Keratinocyte (primary cell): Measurements from ENCODE around the gene PTRH1. TPM values are rescaled to one million over a fixed set of nuclear protein-coding genes. Genes with fewer than 3 reads are reported as not detected.

Experiments
- DNase-seq: peaks from one replicate; pipeline ENCODE4 v3.0.0-alpha.2; 2011; ENCODE audit warnings: low read depth, missing footprints, low spot score
- FAIRE-seq: peaks from 2 replicates; lab custom pipeline; 2011; peaks lifted over from hg19 to GRCh38; lab: Jason Lieb, UNC
- H2AFZ ChIP-seq: 2 replicates; pipeline ENCODE4 v1.6.0; 2012; ENCODE audit warnings: low read length, control low read depth, inconsistent platforms; ENCODE audit not compliant: control insufficient read depth
- H3K27ac ChIP-seq: 2 replicates; pipeline ENCODE4 v1.5.1; 2011; ENCODE audit warnings: low read length; ENCODE audit not compliant: control insufficient read depth, insufficient read depth
- H3K27me3 ChIP-seq: 3 replicates; pipeline ENCODE4 v1.6.0; 2011; ENCODE audit warnings: low read length; ENCODE audit not compliant: control insufficient read depth, insufficient read depth; ENCODE audit errors: extremely low read depth
- H3K36me3 ChIP-seq, 2 experiments: 2 replicates in 1 of 2; 3 replicates in 1 of 2; pipeline ENCODE4 v1.5.1; 2011; ENCODE audit warnings: low read length in 2 of 2, mild to moderate bottlenecking in 1 of 2; ENCODE audit not compliant: control insufficient read depth in 2 of 2, insufficient read depth in 2 of 2; ENCODE audit errors: extremely low read depth in 1 of 2
- H3K4me1 ChIP-seq: 3 replicates; pipeline ENCODE4 v1.5.1; 2011; ENCODE audit warnings: low read length; ENCODE audit not compliant: control insufficient read depth, insufficient read depth; ENCODE audit errors: extremely low read depth
- H3K4me2 ChIP-seq: 3 replicates; pipeline ENCODE4 v1.6.0; 2011; ENCODE audit warnings: low read depth, low read length; ENCODE audit not compliant: control insufficient read depth, insufficient read depth; ENCODE audit errors: extremely low read depth
- H3K4me3 ChIP-seq, 3 experiments: fragments of 200-600 bp in 1 of 3; sonication (generic) in 1 of 3; 2 replicates in 2 of 3; 3 replicates in 1 of 3; pipeline ENCODE4 v1.5.1; 2011 to 2016; ENCODE audit warnings: low read length in 3 of 3, mild to moderate bottlenecking in 3 of 3, control low read depth in 2 of 3, inconsistent platforms in 1 of 3, low read depth in 1 of 3, mixed read lengths in 1 of 3, mixed run types in 1 of 3, moderate library complexity in 1 of 3; ENCODE audit not compliant: control insufficient read depth in 2 of 3, insufficient read depth in 2 of 3; ENCODE audit errors: extremely low read depth in 1 of 3
- H3K79me2 ChIP-seq: 2 replicates; pipeline ENCODE4 v1.6.0; 2012; ENCODE audit warnings: low read length; ENCODE audit not compliant: control insufficient read depth, insufficient read depth
- H3K9ac ChIP-seq: 3 replicates; pipeline ENCODE4 v1.6.0; 2011; ENCODE audit warnings: low read length; ENCODE audit not compliant: control insufficient read depth, insufficient read depth; ENCODE audit errors: extremely low read depth
- H3K9me1 ChIP-seq: 3 replicates; pipeline ENCODE4 v1.6.0; 2011; ENCODE audit warnings: low read length; ENCODE audit not compliant: control insufficient read depth, insufficient read depth; ENCODE audit errors: extremely low read depth
- H3K9me3 ChIP-seq: 2 replicates; pipeline ENCODE4 v1.5.1; 2012; ENCODE audit warnings: low read depth, low read length; ENCODE audit not compliant: control insufficient read depth
- H4K20me1 ChIP-seq: 3 replicates; pipeline ENCODE4 v1.6.0; 2011; ENCODE audit warnings: low read length; ENCODE audit not compliant: control insufficient read depth, insufficient read depth; ENCODE audit errors: extremely low read depth
- EZH2 ChIP-seq: IDR thresholded peaks from one replicate; pipeline ENCODE4 v1.6.1; 2012; ENCODE audit warnings: inconsistent platforms, mild to moderate bottlenecking, low read length, moderate library complexity
- dilution Hi-C: fragments of 300-500 bp; cut with MboI; formaldehyde crosslinking; loops from one replicate; pipeline ENCODE4 v1.7.0; 2020; ENCODE audit warnings: low sequenced_read_pairs; ENCODE audit not compliant: extremely low pct_ligation_motif_present
- polyA plus RNA-seq, 5 experiments: library from polyadenylated mRNA; depleted of rRNA in 3 of 5; stranded (reverse) in 3 of 5; stranded (forward) in 1 of 5; unstranded in 1 of 5; fragments of >200 nt; gene quantifications; 1 replicate in 1 of 5; 2 replicates in 3 of 5; 3 replicates in 1 of 5; pipeline versions ENCODE4 v1.2.1 to v1.2.3, GENCODE V29; 2011 to 2012; ENCODE audit warnings: missing spikeins in 2 of 5, low read depth in 1 of 5, low replicate concordance in 1 of 5
- TF ChIP-seq, protein P1 (sequence below), 3 experiments: IDR thresholded peaks in 1 of 3; conservative IDR thresholded peaks in 1 of 3; optimal IDR thresholded peaks in 1 of 3; 2 replicates in 2 of 3; 3 replicates in 1 of 3; pipeline versions ENCODE3 to v1.5.1; 2011; ENCODE audit warnings: low read length in 3 of 3, mild to moderate bottlenecking in 3 of 3, moderate library complexity in 2 of 3, control low read depth in 1 of 3, inconsistent platforms in 1 of 3; ENCODE audit not compliant: insufficient read depth in 2 of 3; ENCODE audit errors: extremely low read depth in 1 of 3

PTRH1 gene
- polyA plus RNA-seq, 1 donor (not counting 4 experiments of a cell fraction or from before 2014, with no cell fraction given): 14.3 TPM

DNA sequence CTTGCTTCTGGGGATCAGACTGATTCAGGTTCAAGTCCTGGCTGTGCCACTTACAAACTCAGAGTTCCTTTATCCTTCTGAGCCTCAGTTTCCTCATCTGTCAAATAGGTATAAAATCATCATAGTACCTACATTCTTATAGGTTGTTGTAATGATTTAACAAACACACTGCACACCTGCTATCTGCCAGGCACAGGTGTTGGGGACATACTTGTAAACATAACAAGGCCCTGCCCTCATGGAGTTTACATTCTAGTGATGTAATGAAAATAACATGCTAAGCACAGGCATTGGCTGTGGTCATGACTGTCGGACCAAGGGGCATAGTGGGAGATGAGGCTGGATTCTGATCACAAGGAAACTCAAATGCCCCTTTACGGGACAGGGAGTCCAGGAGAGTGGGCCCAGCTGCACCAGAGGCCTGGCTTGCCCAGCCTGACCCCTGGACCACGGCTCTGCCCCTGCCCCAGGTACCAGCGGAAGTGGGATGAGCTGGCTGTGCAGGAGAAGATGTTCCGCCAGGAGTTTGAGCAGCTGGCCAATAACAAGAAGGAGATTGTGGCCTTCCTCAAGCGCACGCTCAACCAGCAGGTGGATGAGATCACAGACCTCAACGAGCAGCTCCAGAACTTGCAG lies 6.4 kb downstream of the PTRH1 start:
- Histone ChIP-seq H3K4me3 (no peak overlapping the region), H3K4me2 (no peak overlapping the region), H3K79me2 (peaks cover 4% of the 10 kb centered on the region), H3K27me3 (no peaks in the 10 kb centered on the region), H3K9ac (no peak overlapping the region), H3K36me3 (peaks cover 0 to 4% of the 10 kb centered on the region in 2 experiments), H4K20me1 (no peaks in the 10 kb centered on the region), H3K9me1 (no peaks in the 10 kb centered on the region), H2AFZ (no peak overlapping the region), H3K9me3 (no peaks in the 10 kb centered on the region), H3K27ac (no peak overlapping the region), H3K4me1 (peaks cover 1% of the 10 kb centered on the region)
- no peak for TF ChIP-seq EZH2
- TF ChIP-seq, protein P1, sequence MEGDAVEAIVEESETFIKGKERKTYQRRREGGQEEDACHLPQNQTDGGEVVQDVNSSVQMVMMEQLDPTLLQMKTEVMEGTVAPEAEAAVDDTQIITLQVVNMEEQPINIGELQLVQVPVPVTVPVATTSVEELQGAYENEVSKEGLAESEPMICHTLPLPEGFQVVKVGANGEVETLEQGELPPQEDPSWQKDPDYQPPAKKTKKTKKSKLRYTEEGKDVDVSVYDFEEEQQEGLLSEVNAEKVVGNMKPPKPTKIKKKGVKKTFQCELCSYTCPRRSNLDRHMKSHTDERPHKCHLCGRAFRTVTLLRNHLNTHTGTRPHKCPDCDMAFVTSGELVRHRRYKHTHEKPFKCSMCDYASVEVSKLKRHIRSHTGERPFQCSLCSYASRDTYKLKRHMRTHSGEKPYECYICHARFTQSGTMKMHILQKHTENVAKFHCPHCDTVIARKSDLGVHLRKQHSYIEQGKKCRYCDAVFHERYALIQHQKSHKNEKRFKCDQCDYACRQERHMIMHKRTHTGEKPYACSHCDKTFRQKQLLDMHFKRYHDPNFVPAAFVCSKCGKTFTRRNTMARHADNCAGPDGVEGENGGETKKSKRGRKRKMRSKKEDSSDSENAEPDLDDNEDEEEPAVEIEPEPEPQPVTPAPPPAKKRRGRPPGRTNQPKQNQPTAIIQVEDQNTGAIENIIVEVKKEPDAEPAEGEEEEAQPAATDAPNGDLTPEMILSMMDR (optimal IDR thresholded peaks at IDR 0.05 in 1 of 3, IDR thresholded peaks at IDR 0.05 in 1 of 3, conservative IDR thresholded peaks at IDR 0.05 in 1 of 3; ENCODE audit: extremely low read depth in 1 of 3, insufficient read depth in 2 of 3, low read length in 3 of 3): no peak
- dilution Hi-C loops: no loop called here
- no peak for DNase-seq
- no peak for FAIRE-seq

DNA sequence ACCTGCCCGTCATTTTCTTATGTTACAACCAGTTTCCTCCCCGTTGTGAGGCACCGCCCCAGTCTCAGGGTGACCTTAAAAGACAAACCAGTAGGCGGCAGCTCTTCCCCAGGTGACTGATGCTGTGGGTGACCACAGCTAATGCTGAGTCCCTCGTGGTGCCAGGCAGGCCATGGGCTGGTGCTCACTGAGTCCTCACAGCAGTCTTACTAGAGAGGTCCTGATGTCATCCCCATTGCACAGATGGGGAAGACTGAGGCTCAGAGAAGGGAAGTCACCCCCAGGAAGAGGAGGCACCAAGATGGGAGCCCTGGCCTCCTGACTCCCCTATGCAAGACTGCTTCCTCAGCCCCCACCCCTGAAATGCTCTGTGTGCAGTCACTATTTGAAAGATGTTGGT lies 7.7 kb downstream of the PTRH1 start:
- H3K4me2 ChIP-seq: no peak overlapping the region
- FAIRE-seq (no peak), DNase-seq (no peak)
- TF ChIP-seq, protein P1 (optimal IDR thresholded peaks at IDR 0.05 in 1 of 3, IDR thresholded peaks at IDR 0.05 in 1 of 3, conservative IDR thresholded peaks at IDR 0.05 in 1 of 3; ENCODE audit: extremely low read depth in 1 of 3, insufficient read depth in 2 of 3, low read length in 3 of 3): peak in 2 of 3 experiments; percentile 9 to 27
- no peak for TF ChIP-seq EZH2
- H3K27ac ChIP-seq: no peak overlapping the region
- dilution Hi-C loops: no loop called here
- H3K27me3 ChIP-seq: no peaks in the 10 kb centered on the region
- H3K36me3 ChIP-seq: peaks cover 0 to 3% of the 10 kb centered on the region in 2 experiments
- no peaks in the 10 kb centered on the region for H3K4me1 ChIP-seq
- H3K9me3 ChIP-seq: no peaks in the 10 kb centered on the region
- no peak overlapping the region for H3K4me3 ChIP-seq
- no peaks in the 10 kb centered on the region for H3K9me1 ChIP-seq
- H4K20me1 ChIP-seq: no peaks in the 10 kb centered on the region
- H3K9ac ChIP-seq: no peak overlapping the region
- no peak overlapping the region for H2AFZ ChIP-seq
- no peaks in the 10 kb centered on the region for H3K79me2 ChIP-seq
